ENCODE data around the gene SLC9A3.

SLC9A3 gene

GRCh38 chr5:427415-428087 lies 96.7 kb downstream of the SLC9A3 start:
- DNase-seq = no peak

GRCh38 chr5:426392-426976 lies 97.8 kb downstream of the SLC9A3 start:
- DNase-seq = no peak

- peak; percentile 29 to 66 (median 60) for DNase-seq
Measured at GRCh38 chr5:425714-426113, 98.5 kb downstream of the SLC9A3 start.

- DNase-seq = peak; percentile 67 to 82 (median 82)
Measured at GRCh38 chr5:424301-425110, 99.7 kb downstream of the SLC9A3 start.

GRCh38 chr5:423626-424261 lies 100.5 kb downstream of the SLC9A3 start:
- DNase-seq = peak in 2 of 4 experiments; percentile 36 to 46

- no peak for DNase-seq
Measured at GRCh38 chr5:423233-423565, 101.0 kb downstream of the SLC9A3 start.

- DNase-seq = no peak
Measured at GRCh38 chr5:422323-423232, 101.7 kb downstream of the SLC9A3 start.

GRCh38 chr5:421901-422300 lies 102.3 kb downstream of the SLC9A3 start:
- DNase-seq = no peak

GRCh38 chr5:421287-421880 lies 102.9 kb downstream of the SLC9A3 start:
- DNase-seq = peak in 1 of 4 experiments; percentile 1

- DNase-seq = no peak
Measured at GRCh38 chr5:420632-421286, 103.5 kb downstream of the SLC9A3 start.

Data from suppressor macrophage (primary cell).